Chondrocyte (in vitro differentiated cells): ENCODE measurements around the gene ATM. TPM values are rescaled to one million over a fixed set of nuclear protein-coding genes. Genes with fewer than 3 reads are reported as not detected.
"Not testable (repeated sequence)": the region's sequence is repeated elsewhere in the genome, so short reads cannot be mapped to it uniquely, and the experiment has no call there.

Experiments used
- DNase-seq: peaks from one replicate; pipeline ENCODE4 v3.0.0; 2021; ENCODE audit warnings: mixed read lengths, low spot score
- H3K27ac Mint-ChIP-seq: one replicate; pipeline ENCODE4 v1.8.0; 2021; ENCODE audit warnings: mild to moderate bottlenecking, moderate library complexity, mixed read lengths; ENCODE audit not compliant: unreplicated experiment
- H3K27me3 Mint-ChIP-seq: 2 replicates; pipeline ENCODE4 v1.8.0; 2021; ENCODE audit warnings: low read depth, mixed read lengths
- H3K36me3 Mint-ChIP-seq: 2 replicates; pipeline ENCODE4 v1.8.0; 2021; ENCODE audit warnings: low read depth, mixed read lengths
- H3K4me1 Mint-ChIP-seq: 2 replicates; pipeline ENCODE4 v1.8.0; 2021; ENCODE audit warnings: low read depth, mild to moderate bottlenecking, mixed read lengths
- H3K4me3 Mint-ChIP-seq: one replicate; pipeline ENCODE4 v1.8.0; 2021; ENCODE audit warnings: mild to moderate bottlenecking, moderate library complexity, mixed read lengths; ENCODE audit not compliant: unreplicated experiment
- H3K9me3 Mint-ChIP-seq: 2 replicates; pipeline ENCODE4 v1.8.0; 2021; ENCODE audit warnings: low read depth, mixed read lengths
- total RNA-seq: library from RNA; stranded (reverse); gene quantifications from 3 replicates; pipeline ENCODE4 v1.2.1, GENCODE V29; 2021
- TF ChIP-seq, protein P1 (sequence below): fragments of 200-600 bp; sonication (generic); IDR thresholded peaks from 2 replicates; pipeline ENCODE4 v1.5.0; 2021; ENCODE audit warnings: antibody characterized with exemption, mild to moderate bottlenecking, moderate library complexity

Gene ATM
- total RNA-seq, 1 donor from 2014 or later = 59.5 TPM

DNA sequence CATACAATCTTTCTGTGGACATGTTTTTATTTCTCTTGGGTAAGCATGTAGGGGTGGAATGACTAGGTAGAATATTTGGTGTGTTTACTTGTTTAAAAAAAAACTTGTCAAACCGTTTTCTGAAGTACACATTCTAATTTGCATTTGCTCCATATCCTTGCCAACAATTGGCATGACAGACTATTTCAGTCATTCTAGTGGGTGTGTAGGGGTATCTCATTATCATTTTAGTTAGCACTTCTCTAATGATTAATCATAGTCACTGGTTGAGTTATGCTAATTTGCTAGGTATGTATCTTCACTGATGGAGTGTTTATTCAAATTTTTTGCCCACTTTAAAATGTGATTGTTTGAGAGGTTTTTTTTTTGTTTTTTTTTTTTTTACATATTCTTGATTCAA lies 180.2 kb downstream of the ATM start:
- Mint-ChIP-seq H3K36me3 (no peaks in the 10 kb centered on the region), H3K9me3 (no peaks in the 10 kb centered on the region), H3K27ac (no peak overlapping the region), H3K4me3 (no peak overlapping the region), H3K4me1 (no peaks in the 10 kb centered on the region), H3K27me3 (no peaks in the 10 kb centered on the region)
- no peak for DNase-seq
- TF ChIP-seq, protein P1, sequence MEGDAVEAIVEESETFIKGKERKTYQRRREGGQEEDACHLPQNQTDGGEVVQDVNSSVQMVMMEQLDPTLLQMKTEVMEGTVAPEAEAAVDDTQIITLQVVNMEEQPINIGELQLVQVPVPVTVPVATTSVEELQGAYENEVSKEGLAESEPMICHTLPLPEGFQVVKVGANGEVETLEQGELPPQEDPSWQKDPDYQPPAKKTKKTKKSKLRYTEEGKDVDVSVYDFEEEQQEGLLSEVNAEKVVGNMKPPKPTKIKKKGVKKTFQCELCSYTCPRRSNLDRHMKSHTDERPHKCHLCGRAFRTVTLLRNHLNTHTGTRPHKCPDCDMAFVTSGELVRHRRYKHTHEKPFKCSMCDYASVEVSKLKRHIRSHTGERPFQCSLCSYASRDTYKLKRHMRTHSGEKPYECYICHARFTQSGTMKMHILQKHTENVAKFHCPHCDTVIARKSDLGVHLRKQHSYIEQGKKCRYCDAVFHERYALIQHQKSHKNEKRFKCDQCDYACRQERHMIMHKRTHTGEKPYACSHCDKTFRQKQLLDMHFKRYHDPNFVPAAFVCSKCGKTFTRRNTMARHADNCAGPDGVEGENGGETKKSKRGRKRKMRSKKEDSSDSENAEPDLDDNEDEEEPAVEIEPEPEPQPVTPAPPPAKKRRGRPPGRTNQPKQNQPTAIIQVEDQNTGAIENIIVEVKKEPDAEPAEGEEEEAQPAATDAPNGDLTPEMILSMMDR = no peak

DNA sequence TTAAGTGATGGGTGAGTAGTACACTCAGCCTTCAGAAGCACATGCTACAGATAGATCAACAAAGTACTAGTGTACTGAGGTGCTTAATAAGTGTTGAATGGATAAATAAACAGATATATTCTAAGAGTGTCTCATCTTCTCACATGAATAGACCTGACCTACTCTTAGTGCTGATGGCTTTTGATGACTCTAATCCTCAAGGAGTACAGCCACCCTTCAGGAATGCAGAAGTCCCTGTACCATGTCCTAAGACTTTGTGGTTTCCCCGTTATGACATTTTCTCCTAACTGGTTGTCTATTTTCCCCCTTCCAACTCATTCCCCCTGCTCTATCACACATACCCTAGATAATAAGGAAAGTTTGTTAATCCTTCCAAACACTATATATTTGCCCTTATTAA lies 182.8 kb downstream of the ATM start:
- no peak for DNase-seq
- Mint-ChIP-seq H3K4me1 (no peaks in the 10 kb centered on the region), H3K27me3 (no peaks in the 10 kb centered on the region), H3K27ac (no peak overlapping the region), H3K4me3 (no peak overlapping the region), H3K36me3 (no peaks in the 10 kb centered on the region), H3K9me3 (no peaks in the 10 kb centered on the region)
- TF ChIP-seq, protein P1 = no peak

DNA sequence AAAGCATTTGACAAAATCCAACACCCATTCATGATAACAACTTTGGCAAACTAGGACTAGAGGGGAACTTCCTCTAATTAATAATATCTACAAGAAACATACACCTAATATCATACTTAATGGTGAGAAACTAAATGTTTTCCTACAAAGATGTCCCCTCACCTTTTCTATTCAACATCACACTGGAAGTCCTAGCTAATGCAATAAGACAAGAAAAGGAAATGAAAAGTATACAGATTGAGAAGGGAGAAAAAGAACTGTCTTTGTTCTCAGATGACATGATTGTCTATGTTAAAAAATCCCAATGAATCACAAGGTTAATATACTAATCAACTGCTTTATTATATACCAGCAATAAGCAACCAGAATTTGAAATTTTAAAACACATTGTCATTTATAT lies 192.1 kb downstream of the ATM start:
- H3K4me3 Mint-ChIP-seq = no peak overlapping the region
- H3K9me3 Mint-ChIP-seq = peaks cover 20% of the 10 kb centered on the region
- no peaks in the 10 kb centered on the region for H3K4me1 Mint-ChIP-seq
- DNase-seq = no peak
- H3K27me3 Mint-ChIP-seq = no peaks in the 10 kb centered on the region
- TF ChIP-seq, protein P1 = no peak
- no peaks in the 10 kb centered on the region for H3K36me3 Mint-ChIP-seq
- no peak overlapping the region for H3K27ac Mint-ChIP-seq

DNA sequence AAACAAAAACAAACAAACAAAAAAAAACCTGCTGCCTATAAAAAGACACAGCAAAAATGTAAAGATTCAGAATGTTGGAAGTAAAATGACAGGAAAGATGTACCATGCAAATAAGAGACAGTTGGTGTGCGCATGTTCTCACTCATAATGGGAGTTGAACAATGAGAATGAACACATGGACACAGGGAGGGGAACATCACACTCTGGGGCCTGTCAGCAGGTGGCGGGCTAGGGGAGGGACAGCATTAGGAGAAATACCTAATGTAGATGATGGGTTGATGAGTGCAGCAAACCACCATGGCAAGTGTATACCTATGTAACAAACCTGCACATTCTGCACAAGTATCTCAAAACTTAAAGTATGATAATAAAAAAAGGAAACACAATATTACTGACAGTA lies 194.7 kb downstream of the ATM start:
- not testable (repeated sequence) for DNase-seq, H3K27ac Mint-ChIP-seq, H3K4me1 Mint-ChIP-seq, H3K27me3 Mint-ChIP-seq, H3K36me3 Mint-ChIP-seq, H3K4me3 Mint-ChIP-seq
- H3K9me3 Mint-ChIP-seq = peaks cover 22% of the 10 kb centered on the region
- TF ChIP-seq, protein P1 = peak; percentile 39

Other genes with a start within 250 kb of the ATM start
- gene CUL5, start 214.2 kb upstream of the ATM start, total RNA-seq = 30.0 to 32.1 TPM (median 30.4 TPM) in 3 replicates
- 38.7 to 43.1 TPM (median 40.9 TPM) in 3 replicates for gene ACAT1, start 101.5 kb upstream of the ATM start, total RNA-seq
- gene NPAT, start 429 bp upstream of the ATM start, total RNA-seq = 9.7 to 15.3 TPM (median 9.8 TPM) in 3 replicates
- not detected in 3 replicates for gene C11orf65, start 244.5 kb downstream of the ATM start, total RNA-seq